GM13977 (cell line): ENCODE data around the gene DNAAF1.

ENCODE experiments used
- DNase-seq: peaks from one replicate; pipeline ENCODE4 v3.0.0; 2012; ENCODE audit warnings: low spot score
- CTCF ChIP-seq: IDR thresholded peaks from 2 replicates; pipeline ENCODE4 v1.5.1; 2012; ENCODE audit warnings: mild to moderate bottlenecking, control low read depth; ENCODE audit not compliant: insufficient read depth; ENCODE audit errors: extremely low read depth, missing control alignments
- in situ Hi-C: fragments of 300-500 bp; cut with MboI; formaldehyde crosslinking; loops from one replicate; pipeline ENCODE4 v1.12.0; 2022; ENCODE audit warnings: low sequenced_read_pairs, low pct_unique_long_range_greater_than_20kb, mixed read lengths, inconsistent platforms; ENCODE audit not compliant: unreplicated experiment

Gene DNAAF1

DNA sequence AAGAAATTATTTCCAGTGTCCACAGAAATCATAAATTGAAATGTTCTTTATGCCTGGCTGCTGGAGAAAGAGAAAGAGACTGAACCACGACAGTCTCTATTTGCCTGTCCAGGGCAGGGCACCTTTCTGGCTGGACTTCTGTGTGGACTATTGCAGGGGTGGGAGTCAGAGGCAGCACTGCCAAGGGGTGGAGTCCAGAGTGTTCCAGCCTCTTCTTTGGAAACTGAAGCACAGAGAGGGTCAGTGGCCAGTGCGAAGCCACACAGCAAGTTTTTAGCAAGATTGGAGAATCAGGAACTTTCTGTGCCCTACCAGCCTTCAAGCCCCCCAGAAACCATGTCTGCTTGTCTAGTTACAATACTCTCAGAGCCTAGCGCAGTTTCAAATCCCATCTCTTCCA is 79.4 kb downstream of the DNAAF1 start:
- in situ Hi-C loops, result no loop called here
- no peak for DNase-seq

GRCh38 chr16:84225126-84225525 is 80.0 kb downstream of the DNAAF1 start:
- in situ Hi-C loops, result no loop called here
- TF ChIP-seq CTCF, result no peak
- DNase-seq, result no peak

More for the DNA sequence above, 79.4 kb downstream of the DNAAF1 start:
- no peak for TF ChIP-seq CTCF

GRCh38 chr16:84225571-84225970 is 80.5 kb downstream of the DNAAF1 start:
- no peak for DNase-seq
- TF ChIP-seq CTCF, result no peak
- in situ Hi-C loops, result no loop called here

- DNase-seq, result no peak
Measured at GRCh38 chr16:84226026-84226425, 80.9 kb downstream of the DNAAF1 start.

More at GRCh38 chr16:84226026-84226425, 80.9 kb downstream of the DNAAF1 start:
- in situ Hi-C loops, result no loop called here
- no peak for TF ChIP-seq CTCF
